Effector memory CD8-positive, alpha-beta T cell (primary cell): ENCODE measurements around the gene ABHD17B.

ENCODE experiments used
- ATAC-seq: fragments of 150-1000 bp; cut with Tn5 transposase; replicated peaks from 2 replicates; pipeline ENCODE4 v1.10.0; 2021; ENCODE audit warnings: mild to moderate bottlenecking, moderate library complexity
- DNase-seq, 3 experiments: peaks; one replicate each; pipeline ENCODE4 v3.0.0; 2021
- H3K27ac Mint-ChIP-seq, 2 donors: one replicate each; pipeline ENCODE4 v1.8.0; 2022; ENCODE audit warnings: mild to moderate bottlenecking in 2 of 2, mixed read lengths in 2 of 2, moderate library complexity in 2 of 2
- H3K27me3 Mint-ChIP-seq, 2 donors: one replicate each; pipeline ENCODE4 v1.8.0; 2022; ENCODE audit warnings: mixed read lengths in 2 of 2
- H3K36me3 Mint-ChIP-seq: one replicate; pipeline ENCODE4 v1.8.0; 2022; ENCODE audit warnings: mild to moderate bottlenecking, moderate library complexity, mixed read lengths; ENCODE audit not compliant: insufficient read depth
- H3K4me1 Mint-ChIP-seq, 2 donors: one replicate each; pipeline ENCODE4 v1.8.0; 2022; ENCODE audit warnings: low read depth in 2 of 2, mixed read lengths in 2 of 2
- H3K4me3 Mint-ChIP-seq, 2 donors: one replicate each; pipeline ENCODE4 v1.8.0; 2022; ENCODE audit warnings: mild to moderate bottlenecking in 2 of 2, mixed read lengths in 2 of 2, moderate library complexity in 2 of 2
- H3K9me3 Mint-ChIP-seq, 2 donors: one replicate each; pipeline ENCODE4 v1.8.0; 2022; ENCODE audit warnings: mixed read lengths in 2 of 2

ABHD17B gene

DNA sequence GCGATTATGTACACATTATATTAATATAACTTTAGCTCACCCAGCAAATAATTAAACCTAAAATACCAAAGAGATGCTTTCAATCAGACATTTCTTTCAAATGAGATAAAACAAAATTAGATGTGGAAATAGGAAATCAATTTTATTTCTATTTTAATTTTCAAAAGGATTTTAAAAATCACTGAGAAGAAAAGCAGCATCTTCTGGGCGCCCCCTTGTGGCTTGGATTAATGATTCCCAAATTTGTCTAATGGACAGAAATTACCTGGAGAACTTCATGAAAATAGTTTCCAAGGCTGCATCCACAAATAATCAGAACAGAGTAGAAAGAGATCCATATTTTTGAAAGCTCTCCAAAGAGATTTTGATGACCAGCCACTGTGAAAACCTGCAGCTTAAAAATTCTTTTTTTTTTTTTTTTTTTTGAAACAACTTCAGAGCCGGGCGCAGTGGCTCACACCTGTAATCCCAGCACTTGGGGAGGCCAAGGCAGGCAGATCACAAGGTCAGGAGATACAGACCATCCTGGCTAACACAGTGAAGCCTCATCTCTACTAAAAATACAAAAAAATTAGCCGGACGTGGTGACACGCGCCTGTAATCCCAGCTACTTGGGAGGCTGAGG is 91.8 kb downstream of the ABHD17B start:
- Mint-ChIP-seq H3K4me3 (no peak overlapping the region), H3K4me1 (peaks cover 8 to 10% of the 10 kb centered on the region in 2 donors), H3K27ac (no peak overlapping the region), H3K9me3 (no peaks in the 10 kb centered on the region), H3K27me3 (no peaks in the 10 kb centered on the region), H3K36me3 (peaks cover 3% of the 10 kb centered on the region)
- DNase-seq (peak; percentile 43 to 55 (median 50)), ATAC-seq (no peak)

DNA sequence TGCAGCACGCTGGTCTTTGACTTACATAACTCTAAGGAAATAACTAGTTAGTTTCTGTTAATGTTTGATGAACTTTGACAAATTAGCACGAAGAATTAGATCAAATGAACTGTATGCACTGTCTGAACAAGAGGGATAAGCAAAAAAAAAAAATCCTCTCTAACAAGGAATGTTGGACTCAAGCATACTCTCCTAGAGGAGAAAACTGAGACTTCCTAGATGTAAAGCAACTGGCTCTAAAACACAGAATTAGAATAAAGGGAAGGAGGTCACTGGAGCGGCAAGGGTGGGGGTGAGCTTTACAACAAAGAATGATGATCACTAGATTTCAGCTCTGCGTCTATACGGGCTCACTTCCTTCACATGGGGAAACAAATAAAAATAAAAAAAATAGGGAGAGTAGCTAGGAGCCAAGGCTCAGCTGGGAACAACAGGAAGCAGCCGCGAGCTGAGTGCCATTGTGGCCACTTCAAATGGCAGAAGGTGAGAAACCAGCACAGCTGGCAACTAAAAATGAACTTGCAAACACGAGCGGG is 94.0 kb downstream of the ABHD17B start:
- no peak for DNase-seq
- Mint-ChIP-seq H3K27me3 (no peaks in the 10 kb centered on the region), H3K4me3 (peak overlapping the region in 1 of 2 donors; percentile 13), H3K4me1 (peaks cover 8 to 9% of the 10 kb centered on the region in 2 donors), H3K27ac (peak overlapping the region; percentile 19 to 46), H3K9me3 (no peaks in the 10 kb centered on the region), H3K36me3 (peaks cover 3% of the 10 kb centered on the region)
- ATAC-seq = no peak
